Inferior parietal cortex (tissue), 1 donor: ENCODE measurements around the gene POU2F3.

Experiments
- DNase-seq: peaks from one replicate; pipeline ENCODE4 v3.0.0-alpha.2; 2016; ENCODE audit errors: extremely low spot score

Gene POU2F3

GRCh38 chr11:120285256-120285655, 45.3 kb downstream of the POU2F3 start:
- DNase-seq: no peak

GRCh38 chr11:120288021-120288420, 48.1 kb downstream of the POU2F3 start:
- no peak for DNase-seq

GRCh38 chr11:120289426-120289825, 49.5 kb downstream of the POU2F3 start:
- DNase-seq: no peak

- DNase-seq: no peak
These were observed 51.0 kb downstream of the POU2F3 start for GRCh38 chr11:120290956-120291355.

- DNase-seq: no peak
These were observed 53.3 kb downstream of the POU2F3 start for GRCh38 chr11:120293038-120293800.

DNA sequence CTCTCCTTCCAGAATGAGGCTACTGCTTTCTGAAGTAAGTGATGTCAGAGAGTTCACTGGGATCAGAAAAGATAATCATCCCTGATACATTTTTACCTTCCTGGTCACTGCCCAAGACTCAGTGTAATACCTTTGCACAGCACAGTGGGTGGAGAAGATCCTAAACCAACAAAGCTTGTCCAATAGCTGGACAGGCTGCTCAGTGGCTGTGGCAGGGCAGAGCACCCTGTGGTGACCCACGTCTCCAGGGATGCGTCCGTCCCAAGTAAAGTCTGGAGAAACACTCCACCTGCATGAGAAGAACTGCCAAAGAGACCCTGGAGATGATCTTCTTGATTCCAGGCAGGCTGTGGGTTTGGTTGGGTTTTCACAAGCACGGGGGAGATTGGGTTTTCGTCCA, 54.2 kb downstream of the POU2F3 start:
- no peak for DNase-seq

DNA sequence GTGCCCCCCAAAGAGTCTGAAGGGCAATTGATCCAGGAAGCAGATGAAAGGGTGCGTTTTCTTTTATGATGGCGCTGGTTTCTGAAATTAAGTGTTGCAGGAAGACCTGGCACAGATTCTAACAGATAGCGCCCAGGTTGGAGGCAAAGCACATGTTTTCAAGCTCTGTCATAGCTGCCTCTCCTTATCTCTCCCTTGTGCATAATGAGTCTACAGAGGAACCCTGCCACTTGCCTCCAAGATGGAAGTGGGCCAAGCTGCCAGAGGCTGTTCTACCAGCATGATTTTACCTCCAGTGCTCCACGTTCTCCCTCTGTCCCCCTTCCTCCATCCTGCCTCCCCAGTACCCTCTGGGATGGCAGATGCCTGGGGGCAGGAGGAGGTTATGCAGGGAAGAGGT, 55.2 kb downstream of the POU2F3 start:
- no peak for DNase-seq

DNA sequence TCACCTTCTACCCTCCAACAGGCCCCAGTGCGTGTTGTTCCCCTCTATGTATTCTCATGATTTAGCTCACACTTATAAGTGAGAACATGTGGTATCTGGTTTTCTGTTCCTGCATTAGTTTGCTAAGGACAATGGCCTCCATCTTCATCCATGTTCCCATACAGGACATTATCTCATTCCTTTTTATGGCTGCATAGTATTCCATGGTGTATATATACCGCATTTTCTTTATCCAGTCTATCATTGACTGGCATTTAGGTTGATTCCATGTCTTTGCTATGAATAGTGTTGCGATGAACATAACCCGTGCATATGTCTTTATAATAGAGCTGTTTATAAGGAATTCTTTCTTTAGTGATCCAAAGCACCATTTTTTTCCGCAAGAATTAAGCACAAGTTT, 56.6 kb downstream of the POU2F3 start:
- no peak for DNase-seq

- no peak for DNase-seq
These were observed 58.5 kb downstream of the POU2F3 start for GRCh38 chr11:120298461-120298860.

- DNase-seq: no peak
These were observed 62.3 kb downstream of the POU2F3 start for GRCh38 chr11:120302001-120302805.

DNA sequence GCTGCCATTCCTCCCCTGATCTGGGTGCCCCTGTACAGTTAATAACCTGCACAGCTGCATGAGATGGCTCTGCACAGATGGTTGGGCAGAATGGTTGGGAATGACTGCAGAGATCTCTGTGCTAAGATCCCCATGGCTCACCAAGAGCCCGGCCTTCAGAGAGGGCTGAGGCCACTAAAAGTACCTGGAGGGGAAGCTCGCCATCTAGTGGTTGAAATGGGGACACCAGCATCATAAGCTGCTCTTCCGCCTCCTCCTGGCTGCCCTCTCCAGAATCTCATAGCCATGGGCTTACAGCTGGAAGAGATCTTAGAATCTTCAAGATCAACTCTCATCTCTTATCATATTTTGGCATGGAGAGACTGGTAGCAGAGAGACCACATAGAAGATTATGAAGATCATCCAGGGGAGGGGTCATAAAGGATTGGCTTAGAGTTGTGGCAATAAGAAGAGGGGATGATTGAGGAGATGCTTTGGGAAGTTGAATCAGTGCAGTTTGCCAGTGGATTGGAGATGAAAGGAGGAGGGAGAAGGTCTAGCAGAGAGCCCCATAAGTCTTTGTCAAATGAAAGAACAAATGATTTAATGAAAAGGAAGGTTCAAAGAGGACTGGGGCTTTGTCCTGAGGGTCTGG, 63.2 kb downstream of the POU2F3 start:
- DNase-seq: peak; percentile 82

GRCh38 chr11:120304526-120304925, 64.6 kb downstream of the POU2F3 start:
- no peak for DNase-seq

GRCh38 chr11:120305286-120305685, 65.3 kb downstream of the POU2F3 start:
- DNase-seq: no peak

GRCh38 chr11:120306519-120307242, 66.7 kb downstream of the POU2F3 start:
- DNase-seq: no peak

DNA sequence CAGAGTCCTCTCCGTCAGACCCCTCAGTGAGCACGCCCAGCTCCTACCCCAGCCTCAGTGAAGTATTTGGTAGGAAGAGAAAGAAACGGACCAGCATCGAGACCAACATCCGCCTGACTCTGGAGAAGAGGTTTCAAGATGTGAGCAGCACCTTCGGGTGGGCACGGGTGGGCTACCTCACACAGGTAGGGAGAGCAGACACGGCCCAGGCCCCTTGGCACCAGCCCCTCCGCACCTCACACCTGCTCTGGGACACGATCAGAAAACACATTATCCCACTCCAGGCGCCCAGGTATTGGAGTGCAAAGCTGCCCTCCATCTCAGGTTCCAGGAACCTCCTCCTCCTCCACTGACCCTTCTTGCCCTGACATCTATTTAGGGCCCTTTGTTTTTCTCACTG, 67.5 kb downstream of the POU2F3 start:
- no peak for DNase-seq

DNA sequence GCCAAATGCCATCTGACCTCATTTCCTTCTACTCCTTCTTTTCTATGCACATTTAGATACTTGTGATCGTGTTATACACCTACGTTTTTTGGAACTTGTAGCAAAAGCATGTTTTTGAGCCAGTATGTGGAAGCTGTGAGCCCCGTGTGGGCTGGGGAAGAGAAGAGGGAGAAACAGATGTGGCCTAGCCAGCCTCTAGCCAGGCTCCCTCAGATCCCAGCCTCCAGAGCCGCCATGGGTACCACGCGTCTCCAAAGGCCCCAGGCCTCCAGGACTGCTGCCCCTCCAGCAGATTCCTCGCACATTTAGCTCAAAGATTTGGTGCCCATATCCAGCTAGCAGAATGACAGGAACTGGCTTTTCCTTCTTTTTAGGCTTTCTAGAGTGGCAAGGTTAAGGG, 68.1 kb downstream of the POU2F3 start:
- no peak for DNase-seq

DNA sequence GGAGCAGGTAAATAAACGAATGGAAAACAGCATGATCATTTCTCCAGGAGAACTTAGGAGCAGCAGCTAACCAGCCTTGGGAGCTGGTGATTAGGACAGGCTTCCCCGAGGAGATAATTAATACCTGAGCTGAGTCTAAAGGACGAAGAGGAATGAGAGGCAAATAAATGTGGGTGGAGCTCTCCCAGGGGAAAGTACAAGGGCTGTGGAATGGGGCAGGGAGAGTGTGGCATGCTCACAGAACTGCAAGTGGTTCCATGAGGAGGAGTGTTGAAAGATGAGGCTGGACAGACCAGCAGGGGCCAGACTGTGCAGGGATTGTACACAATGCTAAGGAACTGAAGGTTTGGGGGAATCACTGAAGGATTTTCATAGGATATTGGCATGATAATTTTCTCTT, 70.9 kb downstream of the POU2F3 start:
- no peak for DNase-seq

GRCh38 chr11:120314861-120315260, 74.9 kb downstream of the POU2F3 start:
- DNase-seq: no peak

- DNase-seq: no peak
These were observed 77.1 kb downstream of the POU2F3 start for GRCh38 chr11:120316880-120317688.

DNA sequence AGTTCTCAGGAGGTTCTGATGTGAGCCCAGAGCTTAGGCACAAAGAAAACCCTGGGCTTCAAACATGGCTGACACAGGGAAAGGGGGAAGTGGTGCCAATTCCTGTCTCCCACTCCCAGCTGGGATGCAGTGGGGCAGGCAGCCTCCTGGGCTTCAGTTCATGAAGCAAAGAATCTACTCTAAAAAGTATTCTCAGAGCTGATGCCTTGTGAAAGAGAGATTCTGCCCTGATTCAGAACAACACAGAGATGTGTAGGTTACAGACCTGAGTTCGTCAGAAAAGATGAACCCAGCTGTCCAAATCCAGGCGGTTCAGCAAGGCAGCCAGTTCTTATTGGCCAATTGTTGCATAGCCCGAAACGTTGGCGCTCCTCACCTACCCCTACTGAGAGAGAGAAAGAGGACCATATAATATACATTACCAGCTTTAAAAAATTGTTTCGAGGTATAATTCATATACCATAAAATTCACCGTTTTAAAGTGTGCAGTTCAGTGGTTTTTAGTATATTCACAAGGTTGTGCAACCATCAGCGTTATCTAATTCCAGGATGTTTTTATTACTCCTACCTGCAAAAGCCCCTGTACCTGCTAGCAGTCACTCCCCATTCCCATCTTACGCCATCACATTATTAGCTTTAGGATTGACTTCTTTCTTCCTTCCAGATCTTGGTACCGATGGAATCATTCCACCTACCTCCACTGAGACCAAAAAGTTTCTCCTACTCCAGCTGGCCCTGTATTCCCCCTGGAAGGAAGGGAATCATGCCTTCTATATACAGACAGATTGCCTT, 77.9 kb downstream of the POU2F3 start:
- DNase-seq: no peak
